ENCODE data around the gene NPIPA5. TPM values are rescaled to one million over a fixed set of nuclear protein-coding genes. Genes with fewer than 3 reads are reported as not detected.
"Not testable (repeated sequence)": the region's sequence is repeated elsewhere in the genome, so short reads cannot be mapped to it uniquely, and the experiment has no call there.

NPIPA5 gene
- total RNA-seq, 1 experiment from 2014 or later: 0.68 TPM

- no peak for DNase-seq
- POLR2A ChIA-PET (ENCODE audit: unreplicated experiment): no interaction called here
- CTCF ChIA-PET: no interaction called here
Measured at GRCh38 chr16:15404792-15405191, 26.7 kb upstream of the NPIPA5 start.

DNA sequence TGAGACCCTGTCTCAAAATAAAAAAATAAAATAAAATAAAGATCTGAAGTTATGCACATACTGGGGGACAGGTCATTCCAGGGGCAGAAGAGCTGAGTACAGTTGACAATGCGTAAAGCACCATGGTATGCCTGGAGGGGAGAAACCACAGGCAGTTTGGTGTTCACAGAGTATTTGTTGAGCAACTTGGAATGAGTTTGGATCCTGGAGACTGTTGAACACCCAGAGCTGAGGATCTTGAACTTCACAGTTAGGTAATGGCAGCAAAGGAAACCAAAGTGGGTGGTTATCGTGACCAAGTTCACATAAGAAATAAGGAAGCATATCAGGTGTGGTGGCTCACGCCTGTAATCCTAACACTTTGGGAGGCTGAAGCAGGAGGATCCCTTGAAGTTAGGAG lies 26.0 kb upstream of the NPIPA5 start:
- H3K27me3 ChIP-seq (ENCODE audit: insufficient read depth, low read depth); BruUV-seq (replicated peaks); POLR2A ChIA-PET (ENCODE audit: unreplicated experiment); H3K4me3 ChIP-seq; H4K20me1 ChIP-seq (ENCODE audit: insufficient read depth); CTCF ChIA-PET; H3K9me2 ChIP-seq (ENCODE audit: insufficient read depth); intact Hi-C loops (cut with micrococcal nuclease; ENCODE audit: unreplicated experiment); H2AFZ ChIP-seq; H3K79me2 ChIP-seq (ENCODE audit: low read depth); H3K9me3 ChIP-seq (ENCODE audit: insufficient read depth, low read depth); H3K36me3 ChIP-seq (ENCODE audit: low read depth); H3K4me1 ChIP-seq (replicated peaks; ENCODE audit: insufficient read depth): not testable (repeated sequence)
- DNase-seq: peak in 1 of 2 experiments; percentile 46
- Histone ChIP-seq H3K4me2 (peak overlapping the region; percentile 16; the same call in 1 of the 2 replicates), H3K27ac (peak overlapping the region; percentile 32), H3F3A (ENCODE audit: insufficient read depth, low read depth) (peaks cover 15% of the 10 kb centered on the region; the same call in 1 of the 2 replicates)

More at GRCh38 chr16:15404792-15405191, 26.7 kb upstream of the NPIPA5 start:
- no peak overlapping the region for H3K4me2 ChIP-seq
- no peaks in the 10 kb centered on the region for H3K9me2 ChIP-seq (ENCODE audit: insufficient read depth)
- TF ChIP-seq CTCF (conservative IDR thresholded peaks at IDR 0.05): no peak
- H3K79me2 ChIP-seq (ENCODE audit: low read depth): no peaks in the 10 kb centered on the region
- BruUV-seq (replicated peaks): no TSS peak
- no peaks in the 10 kb centered on the region for H3K27me3 ChIP-seq (ENCODE audit: insufficient read depth, low read depth)
- no peaks in the 10 kb centered on the region for H3K36me3 ChIP-seq (ENCODE audit: low read depth)
- H3K27ac ChIP-seq: no peak overlapping the region
- no peak overlapping the region for H2AFZ ChIP-seq
- intact Hi-C loops (cut with micrococcal nuclease; ENCODE audit: unreplicated experiment): no loop called here
- peaks cover 15% of the 10 kb centered on the region; the same call in 1 of the 2 replicates for H3F3A ChIP-seq (ENCODE audit: insufficient read depth, low read depth)
- no peaks in the 10 kb centered on the region for H4K20me1 ChIP-seq (ENCODE audit: insufficient read depth)
- H3K4me1 ChIP-seq (replicated peaks; ENCODE audit: insufficient read depth): peaks cover 9% of the 10 kb centered on the region
- no peak overlapping the region for H3K4me3 ChIP-seq
- no peaks in the 10 kb centered on the region for H3K9me3 ChIP-seq (ENCODE audit: insufficient read depth, low read depth)

DNA sequence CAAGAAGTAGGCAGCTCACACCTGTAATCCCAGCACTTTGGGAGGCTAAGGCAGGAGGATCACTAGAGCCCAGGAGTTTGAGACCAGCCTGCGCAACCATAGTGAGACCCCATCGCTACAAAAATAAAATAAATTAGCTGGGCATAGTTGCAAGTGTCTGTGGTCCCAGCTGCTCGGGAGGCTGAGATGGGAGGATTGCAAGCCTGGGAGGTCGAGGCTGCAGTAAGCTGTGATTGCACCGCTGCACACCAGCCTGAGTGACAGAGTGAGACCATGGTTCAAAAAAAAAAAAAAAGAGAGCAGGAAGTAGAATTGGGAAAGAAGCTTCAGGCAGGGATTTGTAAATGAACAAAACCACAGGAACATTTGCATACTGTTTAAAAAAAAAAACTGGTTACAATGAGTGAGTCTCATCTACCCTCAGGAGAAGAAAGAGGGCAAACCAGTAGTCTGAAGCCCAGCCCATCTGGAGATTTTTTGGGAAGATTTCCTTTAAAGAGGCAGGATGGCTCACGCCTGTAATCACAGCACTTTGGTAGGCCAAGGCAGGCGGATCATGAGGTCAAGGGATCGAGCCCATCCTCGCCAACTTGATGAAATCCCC lies 25.4 kb upstream of the NPIPA5 start:
- ChIA-PET CTCF (interaction anchor here (0.7 kb wide), 1 partner anchor 64 kb away, joined by 3 read pairs; no protein-coding TSS in a partner anchor), POLR2A (ENCODE audit: unreplicated experiment) (interaction anchor here (0.6 kb wide), 1 partner anchor 54 kb away, joined by 8 read pairs; no protein-coding TSS in a partner anchor)
- no peaks in the 10 kb centered on the region for H3K79me2 ChIP-seq (ENCODE audit: low read depth)
- no peaks in the 10 kb centered on the region for H3K9me3 ChIP-seq (ENCODE audit: insufficient read depth, low read depth)
- H3K27ac ChIP-seq: peak overlapping the region; percentile 32
- intact Hi-C loops (cut with micrococcal nuclease; ENCODE audit: unreplicated experiment): no loop called here
- DNase-seq: peak; percentile 25 to 81
- BruUV-seq (replicated peaks): no TSS peak
- no peaks in the 10 kb centered on the region for H3K9me2 ChIP-seq (ENCODE audit: insufficient read depth)
- H3K36me3 ChIP-seq (ENCODE audit: low read depth): no peaks in the 10 kb centered on the region
- H3K4me1 ChIP-seq (replicated peaks; ENCODE audit: insufficient read depth): peaks cover 9% of the 10 kb centered on the region
- no peak overlapping the region for H2AFZ ChIP-seq
- peak overlapping the region; percentile 16; the same call in 1 of the 2 replicates for H3K4me2 ChIP-seq
- no peaks in the 10 kb centered on the region for H4K20me1 ChIP-seq (ENCODE audit: insufficient read depth)
- H3K27me3 ChIP-seq (ENCODE audit: insufficient read depth, low read depth): no peaks in the 10 kb centered on the region
- H3F3A ChIP-seq (ENCODE audit: insufficient read depth, low read depth): peaks cover 15% of the 10 kb centered on the region; the same call in 1 of the 2 replicates
- TF ChIP-seq EZH2 (IDR thresholded peaks at IDR 0.05; ENCODE audit: low read depth): no peak
- TF ChIP-seq CTCF (conservative IDR thresholded peaks at IDR 0.05): no peak
- H3K4me3 ChIP-seq: no peak overlapping the region
